ENCODE measurements around the gene MYH9. TPM values are rescaled to one million over a fixed set of nuclear protein-coding genes. Genes with fewer than 3 reads are reported as not detected.

MYH9 gene
- total RNA-seq, 4 donors from 2014 or later: 228 to 375 (median 275) TPM

DNA sequence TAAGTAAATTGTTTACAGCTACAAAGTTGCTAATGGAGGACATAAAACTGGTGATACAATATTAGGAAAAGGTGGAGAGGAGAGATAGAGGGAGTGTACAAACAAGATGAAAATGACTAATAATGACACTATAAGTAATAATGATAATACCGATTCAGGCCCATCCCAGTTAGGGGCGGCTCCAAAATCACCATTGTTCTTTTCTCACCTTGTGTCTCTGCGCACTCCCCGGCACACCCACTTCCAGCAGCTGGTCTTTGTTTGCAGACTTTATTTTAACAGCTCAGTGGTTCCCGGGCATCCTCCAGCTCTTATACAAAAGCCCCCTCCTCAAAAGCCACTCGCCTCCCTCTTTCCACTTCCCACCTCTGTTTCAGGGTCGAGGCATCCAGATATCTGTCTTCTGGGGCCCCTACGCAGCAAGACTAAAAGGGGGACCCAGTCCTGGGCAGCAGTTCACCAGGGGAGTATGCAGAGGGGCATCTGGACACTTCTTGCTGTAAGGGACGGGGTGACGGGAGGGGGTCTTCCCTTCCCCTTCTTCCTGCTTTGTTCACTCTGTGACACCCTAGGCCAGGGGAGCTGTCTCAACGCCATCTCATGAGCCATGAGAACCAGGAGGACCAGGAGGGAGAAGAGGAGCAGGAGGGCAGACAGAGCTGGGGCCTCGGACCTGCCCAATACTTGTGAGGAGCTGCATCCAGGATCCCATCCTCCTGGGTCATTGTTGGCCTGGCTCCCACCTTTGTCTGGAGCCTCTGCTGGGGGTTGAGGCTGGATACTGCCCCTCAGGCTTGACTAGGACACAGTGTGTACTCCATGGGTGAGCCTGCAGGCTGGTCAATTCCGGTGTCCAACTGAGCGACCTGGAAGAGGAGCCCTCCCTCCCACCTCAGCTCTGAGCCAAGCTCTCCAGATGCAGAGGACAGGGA is 151.1 kb downstream of the MYH9 start:
- H3K9me3 ChIP-seq: no peaks in the 10 kb centered on the region
- no peak for DNase-seq
- peak overlapping the region in 1 of 3 donors; percentile 81 for H3K27ac ChIP-seq
- peaks cover 8% of the 10 kb centered on the region in 2 donors for H3K36me3 ChIP-seq
- no peak for TF ChIP-seq POLR2A (IDR thresholded peaks at IDR 0.05)
- TF ChIP-seq, protein P1, sequence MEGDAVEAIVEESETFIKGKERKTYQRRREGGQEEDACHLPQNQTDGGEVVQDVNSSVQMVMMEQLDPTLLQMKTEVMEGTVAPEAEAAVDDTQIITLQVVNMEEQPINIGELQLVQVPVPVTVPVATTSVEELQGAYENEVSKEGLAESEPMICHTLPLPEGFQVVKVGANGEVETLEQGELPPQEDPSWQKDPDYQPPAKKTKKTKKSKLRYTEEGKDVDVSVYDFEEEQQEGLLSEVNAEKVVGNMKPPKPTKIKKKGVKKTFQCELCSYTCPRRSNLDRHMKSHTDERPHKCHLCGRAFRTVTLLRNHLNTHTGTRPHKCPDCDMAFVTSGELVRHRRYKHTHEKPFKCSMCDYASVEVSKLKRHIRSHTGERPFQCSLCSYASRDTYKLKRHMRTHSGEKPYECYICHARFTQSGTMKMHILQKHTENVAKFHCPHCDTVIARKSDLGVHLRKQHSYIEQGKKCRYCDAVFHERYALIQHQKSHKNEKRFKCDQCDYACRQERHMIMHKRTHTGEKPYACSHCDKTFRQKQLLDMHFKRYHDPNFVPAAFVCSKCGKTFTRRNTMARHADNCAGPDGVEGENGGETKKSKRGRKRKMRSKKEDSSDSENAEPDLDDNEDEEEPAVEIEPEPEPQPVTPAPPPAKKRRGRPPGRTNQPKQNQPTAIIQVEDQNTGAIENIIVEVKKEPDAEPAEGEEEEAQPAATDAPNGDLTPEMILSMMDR (IDR thresholded peaks at IDR 0.05): no peak
- H3K27me3 ChIP-seq: no peaks in the 10 kb centered on the region
- H3K4me3 ChIP-seq (replicated peaks in 1 of 3): peak overlapping the region in 1 of 3 donors; percentile 40
- WGBS, 2 donors: 77 to 87% methylated on average over 14 of the region's 14 CpGs
- H3K4me1 ChIP-seq: peaks cover 24 to 30% of the 10 kb centered on the region in 2 donors
- intact Hi-C loops (cut with DNase I): loop anchor here (5.0 kb wide), 1 partner anchor 51 kb away; no protein-coding TSS in a partner anchor

DNA sequence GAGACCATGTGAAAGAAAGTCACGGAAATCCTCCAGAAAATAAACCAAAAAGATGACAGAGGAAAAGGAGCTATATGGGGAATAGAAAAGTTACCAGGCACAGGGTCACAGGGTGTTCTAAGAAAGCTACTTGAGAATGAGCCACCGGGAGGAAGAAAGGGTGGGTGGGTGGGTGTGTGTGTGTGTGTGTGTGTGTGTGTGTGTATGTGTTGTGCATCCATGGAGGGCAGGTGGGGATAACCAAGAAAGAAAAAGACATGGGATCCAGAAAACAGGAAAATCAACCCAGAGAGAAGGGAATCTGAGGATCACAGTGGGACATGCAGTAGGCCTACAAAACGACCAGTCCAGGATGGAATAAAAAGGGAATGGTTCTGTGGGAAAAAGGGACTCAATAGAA is 152.2 kb downstream of the MYH9 start:
- DNase-seq: no peak

GRCh38 chr22:36234919-36235318 is 152.8 kb downstream of the MYH9 start:
- intact Hi-C loops (cut with DNase I): loop anchor here (5.0 kb wide), 1 partner anchor 52 kb away; no protein-coding TSS in a partner anchor
- peaks cover 8 to 13% of the 10 kb centered on the region in 2 donors for H3K36me3 ChIP-seq
- no peaks in the 10 kb centered on the region for H3K9me3 ChIP-seq
- H3K4me3 ChIP-seq (replicated peaks in 1 of 3): no peak overlapping the region
- TF ChIP-seq, protein P1 (IDR thresholded peaks at IDR 0.05): no peak
- TF ChIP-seq POLR2A (IDR thresholded peaks at IDR 0.05): no peak
- H3K27ac ChIP-seq: no peak overlapping the region
- peak in 1 of 2 donors; percentile 17 for DNase-seq
- no peaks in the 10 kb centered on the region for H3K27me3 ChIP-seq
- WGBS, 2 donors: 65 to 68% methylated on average over 2 of the region's 2 CpGs
- H3K4me1 ChIP-seq: peaks cover 24 to 30% of the 10 kb centered on the region in 2 donors

More for the DNA sequence above, 152.2 kb downstream of the MYH9 start:
- WGBS, 2 donors: 66 to 73% methylated on average over 3 of the region's 3 CpGs
- H3K4me1 ChIP-seq: peaks cover 24 to 30% of the 10 kb centered on the region in 2 donors
- H3K27ac ChIP-seq: no peak overlapping the region
- H3K36me3 ChIP-seq: peaks cover 8 to 13% of the 10 kb centered on the region in 2 donors
- no peak overlapping the region for H3K4me3 ChIP-seq (replicated peaks in 1 of 3)
- H3K27me3 ChIP-seq: no peaks in the 10 kb centered on the region
- no peaks in the 10 kb centered on the region for H3K9me3 ChIP-seq
- intact Hi-C loops (cut with DNase I): loop anchor here (5.0 kb wide), 1 partner anchor 52 kb away; no protein-coding TSS in a partner anchor
- TF ChIP-seq POLR2A (IDR thresholded peaks at IDR 0.05): no peak
- TF ChIP-seq, protein P1 (IDR thresholded peaks at IDR 0.05): no peak

DNA sequence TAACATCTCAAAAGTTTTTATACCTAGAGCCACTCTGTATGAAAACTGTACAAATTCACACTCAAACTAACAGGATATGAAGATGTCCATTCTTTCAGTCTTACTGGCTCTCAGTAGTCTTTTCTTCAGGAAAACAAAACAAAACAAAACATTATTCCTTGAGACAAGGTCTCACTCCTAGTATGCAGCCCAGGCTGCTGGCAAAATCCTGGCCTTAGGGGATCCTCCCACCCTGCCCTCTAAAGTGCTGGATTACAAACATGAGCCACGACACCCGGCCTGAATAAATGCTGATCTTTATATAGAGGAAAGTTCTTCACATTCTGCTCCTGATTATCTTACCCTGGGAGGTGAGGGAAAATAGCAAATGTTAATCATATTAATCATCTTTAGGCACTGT is 153.6 kb downstream of the MYH9 start:
- no peak overlapping the region for H3K27ac ChIP-seq
- 77 to 86% methylated on average over 2 of the region's 2 CpGs for WGBS, 2 donors

More for the DNA sequence above, 153.6 kb downstream of the MYH9 start:
- H3K9me3 ChIP-seq: no peaks in the 10 kb centered on the region
- TF ChIP-seq, protein P1 (IDR thresholded peaks at IDR 0.05): no peak
- no peak for TF ChIP-seq POLR2A (IDR thresholded peaks at IDR 0.05)
- H3K4me3 ChIP-seq (replicated peaks in 1 of 3): no peak overlapping the region
- H3K36me3 ChIP-seq: peaks cover 8 to 13% of the 10 kb centered on the region in 2 donors
- H3K27me3 ChIP-seq: no peaks in the 10 kb centered on the region
- no peak for DNase-seq
- intact Hi-C loops (cut with DNase I): no loop called here
- peaks cover 20 to 25% of the 10 kb centered on the region in 2 donors for H3K4me1 ChIP-seq
